HEK293T (cell line): ENCODE data around the gene CREM.

Experiments used
- CTCF ChIA-PET: fragments of 350-600 bp; formaldehyde crosslinking; extraction: SDS; loops from one replicate; lab custom pipeline; 2021; ENCODE audit warnings: antibody characterized with exemption, inconsistent platforms; lab: Yijun Ruan, JAX
- POLR2A ChIA-PET: fragments of 350-600 bp; formaldehyde crosslinking; extraction: SDS; loops from one replicate; lab custom pipeline; 2020; ENCODE audit warnings: antibody characterized with exemption, inconsistent platforms; lab: Yijun Ruan, JAX
- DNase-seq: peaks from one replicate; pipeline ENCODE4 v3.0.0; 2012; ENCODE audit warnings: mixed read lengths; ENCODE audit errors: extremely low spot score
- ARNT ChIP-seq: fragments of 450-650 bp; IDR thresholded peaks from 2 replicates; pipeline ENCODE4 v1.6.1; 2017; ENCODE audit warnings: mild to moderate bottlenecking
- BHLHE40 ChIP-seq: fragments of 450-650 bp; IDR thresholded peaks from 2 replicates; pipeline ENCODE4 v1.6.1; 2016; ENCODE audit warnings: mild to moderate bottlenecking, moderate library complexity, borderline replicate concordance
- CTBP1 ChIP-seq: fragments of 450-650 bp; IDR thresholded peaks from 2 replicates; pipeline ENCODE4 v1.6.1; 2016; ENCODE audit warnings: borderline replicate concordance
- ELF4 ChIP-seq: fragments of 450-650 bp; IDR thresholded peaks from 2 replicates; pipeline ENCODE4 v1.6.1; 2017; ENCODE audit warnings: antibody characterized with exemption
- FOXA1 ChIP-seq: fragments of 450-650 bp; IDR thresholded peaks from 2 replicates; pipeline ENCODE4 v1.6.1; 2016; ENCODE audit warnings: mild to moderate bottlenecking
- FOXK2 ChIP-seq: fragments of 450-650 bp; IDR thresholded peaks from 2 replicates; pipeline ENCODE4 v1.6.1; 2016; ENCODE audit warnings: mild to moderate bottlenecking
- FOXM1 ChIP-seq: fragments of 450-650 bp; IDR thresholded peaks from 2 replicates; pipeline ENCODE4 v1.6.1; 2017; ENCODE audit warnings: mild to moderate bottlenecking, borderline replicate concordance
- HDGF ChIP-seq: fragments of 450-650 bp; IDR thresholded peaks from 2 replicates; pipeline ENCODE4 v1.6.1; 2017; ENCODE audit warnings: antibody characterized with exemption, borderline replicate concordance
- L3MBTL2 ChIP-seq: fragments of 450-650 bp; conservative IDR thresholded peaks from 2 replicates; pipeline ENCODE4 v1.6.1; 2016; ENCODE audit warnings: mild to moderate bottlenecking
- LEF1 ChIP-seq: fragments of 450-650 bp; IDR thresholded peaks from 2 replicates; pipeline ENCODE4 v1.6.1; 2017; ENCODE audit warnings: mild to moderate bottlenecking, borderline replicate concordance
- NFRKB ChIP-seq: fragments of 450-650 bp; IDR thresholded peaks from 2 replicates; pipeline ENCODE4 v1.6.1; 2016; ENCODE audit warnings: mild to moderate bottlenecking, moderate library complexity
- PKNOX1 ChIP-seq: fragments of 450-650 bp; IDR thresholded peaks from 2 replicates; pipeline ENCODE4 v1.6.1; 2016
- SP1 ChIP-seq: fragments of 450-650 bp; IDR thresholded peaks from 2 replicates; pipeline ENCODE4 v1.6.1; 2017
- SUZ12 ChIP-seq: fragments of 450-650 bp; IDR thresholded peaks from 2 replicates; pipeline ENCODE4 v1.6.1; 2016; ENCODE audit warnings: mild to moderate bottlenecking
- TARDBP ChIP-seq: fragments of 450-650 bp; IDR thresholded peaks from 2 replicates; pipeline ENCODE4 v1.6.1; 2016
- ZNF384 ChIP-seq: fragments of 450-650 bp; IDR thresholded peaks from 2 replicates; pipeline ENCODE4 v1.6.1; 2016

Gene CREM

GRCh38 chr10:35217455-35217854, 90.8 kb downstream of the CREM start:
- POLR2A ChIA-PET: interaction anchor here (3.2 kb wide), 1 partner anchor 91 kb away, joined by 29 read pairs; the partner anchor contains the start of gene CREM
- CTCF ChIA-PET: interaction anchor here (0.6 to 1.8 kb wide), 5 partner anchors 13 to 222 kb away, joined by 3 to 8 read pairs (median 6); no protein-coding TSS in a partner anchor
- no peak for DNase-seq

GRCh38 chr10:35218339-35218955, 91.8 kb downstream of the CREM start:
- TF ChIP-seq FOXA1 (no peak), SP1 (no peak), FOXM1 (no peak), CTBP1 (no peak), L3MBTL2 (no peak), HDGF (no peak), BHLHE40 (no peak), ZNF384 (no peak)
- POLR2A ChIA-PET: interaction anchor here (3.2 kb wide), 1 partner anchor 92 kb away, joined by 29 read pairs; the partner anchor contains the start of gene CREM
- peak; percentile 62 for DNase-seq
- CTCF ChIA-PET: interaction anchor here (0.8 to 2.7 kb wide), 5 partner anchors 21 to 223 kb away, joined by 3 to 22 read pairs (median 8); no protein-coding TSS in a partner anchor

More at GRCh38 chr10:35217455-35217854, 90.8 kb downstream of the CREM start:
- TF ChIP-seq BHLHE40 (no peak), SUZ12 (no peak), NFRKB (no peak), PKNOX1 (no peak), HDGF (no peak), FOXK2 (no peak), FOXM1 (no peak), ARNT (no peak), LEF1 (no peak), FOXA1 (no peak), L3MBTL2 (no peak), ZNF384 (no peak), CTBP1 (no peak), TARDBP (no peak), ELF4 (no peak), SP1 (no peak)

GRCh38 chr10:35219292-35219691, 92.6 kb downstream of the CREM start:
- POLR2A ChIA-PET: interaction anchor here (1.6 to 3.2 kb wide), 2 partner anchors 93 kb away, joined by 9 to 29 read pairs; partner anchors contain the start of gene CREM

GRCh38 chr10:35219891-35220890, 93.5 kb downstream of the CREM start:
- ChIA-PET CTCF (interaction anchor here (0.6 to 2.7 kb wide), 3 partner anchors 24 to 103 kb away, joined by 3 to 22 read pairs (median 3); no protein-coding TSS in a partner anchor), POLR2A (interaction anchor here (1.6 kb wide), 1 partner anchor 94 kb away, joined by 9 read pairs; the partner anchor contains the start of gene CREM)
- no peak for DNase-seq
- TF ChIP-seq TARDBP (no peak), ARNT (no peak), LEF1 (no peak), FOXA1 (no peak), FOXK2 (no peak), NFRKB (no peak), ZNF384 (no peak), ELF4 (no peak), PKNOX1 (no peak), L3MBTL2 (no peak), SUZ12 (no peak), SP1 (no peak)

More at GRCh38 chr10:35219292-35219691, 92.6 kb downstream of the CREM start:
- no peak for TF ChIP-seq ELF4
- TF ChIP-seq L3MBTL2: no peak
- CTCF ChIA-PET: interaction anchor here (0.5 to 2.7 kb wide), 3 partner anchors 99 to 394 kb away, joined by 3 to 22 read pairs (median 3); no protein-coding TSS in a partner anchor
- no peak for DNase-seq

GRCh38 chr10:35223016-35223415, 96.4 kb downstream of the CREM start:
- DNase-seq: no peak
- no peak for TF ChIP-seq L3MBTL2
- no peak for TF ChIP-seq ZNF384
- no peak for TF ChIP-seq TARDBP
- TF ChIP-seq NFRKB: no peak
- TF ChIP-seq PKNOX1: no peak
- no peak for TF ChIP-seq SUZ12
- TF ChIP-seq CTBP1: no peak
- no peak for TF ChIP-seq FOXA1
- TF ChIP-seq HDGF: no peak
- no peak for TF ChIP-seq FOXK2
- no peak for TF ChIP-seq ELF4
- no peak for TF ChIP-seq SP1
- ChIA-PET POLR2A (no interaction called here), CTCF (interaction anchor here (1.3 kb wide), 1 partner anchor 340 kb away, joined by 5 read pairs; no protein-coding TSS in a partner anchor)
